ENCODE results near the gene ITGAV. TPM values are rescaled to one million over a fixed set of nuclear protein-coding genes. Genes with fewer than 3 reads are reported as not detected.

ITGAV gene
- total RNA-seq, 1 experiment from 2014 or later, result 26.9 TPM

GRCh38 chr2:186726938-186727337 is 137.1 kb downstream of the ITGAV start:
- Histone ChIP-seq H3K18ac (ENCODE audit: insufficient read length, low read depth, low read length) (no peak overlapping the region), H4K20me1 (ENCODE audit: control insufficient read depth, insufficient read depth, insufficient read length) (no peaks in the 10 kb centered on the region), H3K9me3 (ENCODE audit: control insufficient read depth, low read depth, low read length) (peaks cover 9% of the 10 kb centered on the region), H3K56ac (ENCODE audit: insufficient read length, low read depth, low read length) (no peak overlapping the region), H3K23me2 (ENCODE audit: insufficient read length, low read depth, low read length, poor library complexity, severe bottlenecking) (no peaks in the 10 kb centered on the region), H3K79me1 (ENCODE audit: insufficient read depth, low read depth, low read length, poor library complexity, severe bottlenecking) (no peaks in the 10 kb centered on the region), H3K4ac (ENCODE audit: low read depth, low read length) (no peak overlapping the region), H2BK5ac (ENCODE audit: insufficient read length, low read length) (no peak overlapping the region), H2BK12ac (ENCODE audit: insufficient read length, low read depth, low read length) (no peak overlapping the region), H4K91ac (ENCODE audit: insufficient read length, low read depth, low read length) (no peak overlapping the region), H3K27me3 (ENCODE audit: insufficient read depth, low read length) (no peaks in the 10 kb centered on the region), H2AFZ (ENCODE audit: low read length) (no peak overlapping the region), H2BK20ac (ENCODE audit: low read depth, low read length, poor library complexity, severe bottlenecking) (no peak overlapping the region), H2BK120ac (ENCODE audit: low read depth, low read length, poor library complexity, severe bottlenecking) (no peak overlapping the region), H3K4me2 (ENCODE audit: insufficient read depth, insufficient read length, low read length) (no peak overlapping the region), H3K9ac (ENCODE audit: extremely low read depth, insufficient read length, low read length) (no peak overlapping the region), H3K79me2 (ENCODE audit: insufficient read depth, low read length) (no peaks in the 10 kb centered on the region), H4K5ac (ENCODE audit: insufficient read length, low read depth, low read length) (no peak overlapping the region), H3K27ac (ENCODE audit: insufficient read length, low read depth, low read length) (no peak overlapping the region), H3T11ph (ENCODE audit: low read length) (no peak overlapping the region), H3K23ac (ENCODE audit: insufficient read length, low read depth, low read length) (no peak overlapping the region), H3K14ac (ENCODE audit: insufficient read depth, low read length) (no peak overlapping the region), H2BK15ac (ENCODE audit: low read depth, low read length) (no peak overlapping the region), H2AK5ac (ENCODE audit: insufficient read length, low read length) (no peak overlapping the region), H4K8ac (replicated peaks; ENCODE audit: insufficient read length, low read depth, low read length) (no peak overlapping the region), H3K4me1 (ENCODE audit: insufficient read depth, low read length) (peaks cover 4% of the 10 kb centered on the region; the same call in 1 of the 2 replicates)
- no peak overlapping the region for H3K27ac Mint-ChIP-seq
- no peak overlapping the region for H3K4me3 Mint-ChIP-seq
- peaks cover 11 to 25% (median 15%) of the 10 kb centered on the region in 3 experiments for H3K36me3 Mint-ChIP-seq (ENCODE audit: insufficient read depth in 1 of 3, low read depth in 3 of 3)
- DNase-seq, result no peak
- H3K9me3 Mint-ChIP-seq, result peaks cover 9 to 17% of the 10 kb centered on the region in 2 experiments
- H3K4me1 Mint-ChIP-seq, result peaks cover 4 to 15% of the 10 kb centered on the region in 2 experiments
- no peaks in the 10 kb centered on the region for H3K27me3 Mint-ChIP-seq (ENCODE audit: low read depth)
- no CpG with 5 or more reads among the region's 3 CpGs for WGBS (ENCODE audit: extremely low coverage, insufficient read length, low lambda C conversion rate)
- no peak for TF ChIP-seq CTCF (conservative IDR thresholded peaks at IDR 0.05)
